Duodenal mucosa (tissue), 2 donors: ENCODE measurements around the gene SUGCT.

ENCODE experiments used
- H3K27ac ChIP-seq: one replicate; pipeline ENCODE4 v1.7.0; 2013; ENCODE audit warnings: low read depth, low read length
- H3K27me3 ChIP-seq, 2 donors: one replicate each; pipeline ENCODE4 v1.7.0; 2013; ENCODE audit warnings: low read length in 2 of 2, control low read depth in 1 of 2; ENCODE audit not compliant: insufficient read depth in 2 of 2, control insufficient read depth in 1 of 2
- H3K36me3 ChIP-seq, 2 donors: one replicate each; pipeline ENCODE4 v1.7.0; 2013; ENCODE audit warnings: low read length in 2 of 2, control low read depth in 1 of 2; ENCODE audit not compliant: insufficient read depth in 2 of 2, control insufficient read depth in 1 of 2
- H3K4me1 ChIP-seq, 2 donors: one replicate each; pipeline ENCODE4 v1.7.0; 2013; ENCODE audit warnings: low read length in 2 of 2, control low read depth in 1 of 2; ENCODE audit not compliant: insufficient read depth in 2 of 2, control insufficient read depth in 1 of 2
- H3K4me3 ChIP-seq, 2 donors: one replicate each; pipeline ENCODE4 v1.7.0; 2013; ENCODE audit warnings: low read length in 2 of 2, low read depth in 1 of 2
- H3K9ac ChIP-seq, 2 donors: one replicate each; pipeline ENCODE4 v1.7.0; 2013; ENCODE audit warnings: low read length in 2 of 2, low read depth in 1 of 2
- H3K9me3 ChIP-seq, 2 donors: one replicate each; pipeline ENCODE4 v1.7.0; 2013; ENCODE audit warnings: low read length in 2 of 2, control low read depth in 1 of 2; ENCODE audit not compliant: control insufficient read depth in 1 of 2

Gene SUGCT

DNA sequence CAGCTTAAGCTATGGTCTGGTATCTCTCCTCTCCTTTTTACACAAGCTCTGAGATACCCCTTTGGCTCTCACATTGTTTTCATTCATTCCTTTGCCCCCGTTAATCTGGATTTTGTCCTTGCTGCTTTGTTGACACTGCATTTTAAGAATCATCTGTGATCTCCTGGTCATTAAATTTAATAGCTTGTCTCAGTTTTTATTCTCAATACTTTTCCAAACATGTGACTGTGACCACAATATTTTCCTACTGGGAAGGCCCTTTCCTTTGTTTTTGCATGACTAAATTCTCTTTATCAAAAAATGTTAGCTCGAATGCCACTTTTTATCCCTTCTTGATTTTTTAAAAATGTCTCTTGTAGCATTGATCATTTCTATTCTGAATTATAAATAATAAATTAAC lies 171.2 kb downstream of the SUGCT start:
- no peak overlapping the region for H3K9ac ChIP-seq
- no peaks in the 10 kb centered on the region for H3K27me3 ChIP-seq
- H3K4me1 ChIP-seq: no peaks in the 10 kb centered on the region
- H3K9me3 ChIP-seq: no peaks in the 10 kb centered on the region
- H3K4me3 ChIP-seq: no peak overlapping the region
- no peaks in the 10 kb centered on the region for H3K36me3 ChIP-seq
- H3K27ac ChIP-seq: no peak overlapping the region

GRCh38 chr7:40306596-40306995 lies 171.8 kb downstream of the SUGCT start:
- no peaks in the 10 kb centered on the region for H3K9me3 ChIP-seq
- no peaks in the 10 kb centered on the region for H3K27me3 ChIP-seq
- H3K27ac ChIP-seq: no peak overlapping the region
- no peaks in the 10 kb centered on the region for H3K36me3 ChIP-seq
- H3K9ac ChIP-seq: no peak overlapping the region
- H3K4me3 ChIP-seq: no peak overlapping the region
- no peaks in the 10 kb centered on the region for H3K4me1 ChIP-seq

GRCh38 chr7:40310258-40310657 lies 175.5 kb downstream of the SUGCT start:
- no peaks in the 10 kb centered on the region for H3K4me1 ChIP-seq
- no peaks in the 10 kb centered on the region for H3K36me3 ChIP-seq
- H3K9me3 ChIP-seq: no peaks in the 10 kb centered on the region
- no peak overlapping the region for H3K27ac ChIP-seq
- H3K27me3 ChIP-seq: no peaks in the 10 kb centered on the region
- no peak overlapping the region for H3K9ac ChIP-seq
- no peak overlapping the region for H3K4me3 ChIP-seq

- Histone ChIP-seq H3K4me1 (no peaks in the 10 kb centered on the region), H3K36me3 (no peaks in the 10 kb centered on the region), H3K27me3 (no peaks in the 10 kb centered on the region), H3K27ac (no peak overlapping the region), H3K9ac (no peak overlapping the region), H3K9me3 (no peaks in the 10 kb centered on the region), H3K4me3 (no peak overlapping the region)
Measured at GRCh38 chr7:40311307-40311706, 176.5 kb downstream of the SUGCT start.

- no peak overlapping the region for H3K4me3 ChIP-seq
- H3K36me3 ChIP-seq: no peaks in the 10 kb centered on the region
- H3K9me3 ChIP-seq: no peaks in the 10 kb centered on the region
- H3K4me1 ChIP-seq: no peaks in the 10 kb centered on the region
- H3K27me3 ChIP-seq: no peaks in the 10 kb centered on the region
- H3K27ac ChIP-seq: no peak overlapping the region
- no peak overlapping the region for H3K9ac ChIP-seq
Measured at GRCh38 chr7:40315277-40315676, 180.5 kb downstream of the SUGCT start.

DNA sequence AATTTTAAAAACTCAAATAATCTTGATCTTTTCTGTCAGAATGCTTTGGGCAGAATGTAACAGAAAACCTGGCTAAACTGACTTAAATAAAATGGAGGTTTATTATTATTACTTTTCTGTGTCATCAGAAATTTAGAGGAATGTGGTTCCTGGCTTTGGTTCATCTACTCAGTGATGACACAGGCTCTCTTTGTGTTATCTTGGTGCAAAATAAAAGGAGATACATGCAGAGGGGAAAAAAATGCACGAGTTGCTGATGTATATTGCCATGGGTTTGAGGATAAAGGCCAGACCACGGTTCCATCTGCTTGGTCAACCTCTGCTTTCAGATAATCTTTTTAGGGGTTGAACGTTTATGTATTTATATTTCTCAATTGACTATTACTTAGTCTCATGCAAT lies 181.4 kb downstream of the SUGCT start:
- H3K36me3 ChIP-seq: no peaks in the 10 kb centered on the region
- H3K27me3 ChIP-seq: no peaks in the 10 kb centered on the region
- no peak overlapping the region for H3K9ac ChIP-seq

DNA sequence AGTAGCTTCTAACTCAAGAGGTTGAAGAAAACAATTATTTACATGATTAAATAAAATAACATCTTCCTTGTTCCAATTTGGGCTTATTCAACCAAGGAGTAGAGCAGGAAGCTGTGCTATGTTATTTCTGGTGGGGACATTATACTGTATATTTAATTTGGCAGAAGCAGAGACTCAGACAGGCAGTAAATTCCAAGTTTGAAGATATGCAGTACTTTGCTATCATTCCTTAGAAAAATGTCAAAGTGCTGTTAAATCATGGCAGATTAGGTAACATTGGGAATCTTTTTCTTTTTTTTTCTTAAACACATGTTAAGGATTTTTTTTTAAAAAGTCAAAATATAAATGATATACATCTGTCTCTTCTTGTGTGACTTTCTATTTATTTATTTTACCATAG lies 190.1 kb downstream of the SUGCT start:
- H3K27me3 ChIP-seq: no peaks in the 10 kb centered on the region

More for the DNA sequence above, 181.4 kb downstream of the SUGCT start:
- H3K9me3 ChIP-seq: no peaks in the 10 kb centered on the region
- H3K4me3 ChIP-seq: no peak overlapping the region
- H3K27ac ChIP-seq: no peak overlapping the region
- no peaks in the 10 kb centered on the region for H3K4me1 ChIP-seq

DNA sequence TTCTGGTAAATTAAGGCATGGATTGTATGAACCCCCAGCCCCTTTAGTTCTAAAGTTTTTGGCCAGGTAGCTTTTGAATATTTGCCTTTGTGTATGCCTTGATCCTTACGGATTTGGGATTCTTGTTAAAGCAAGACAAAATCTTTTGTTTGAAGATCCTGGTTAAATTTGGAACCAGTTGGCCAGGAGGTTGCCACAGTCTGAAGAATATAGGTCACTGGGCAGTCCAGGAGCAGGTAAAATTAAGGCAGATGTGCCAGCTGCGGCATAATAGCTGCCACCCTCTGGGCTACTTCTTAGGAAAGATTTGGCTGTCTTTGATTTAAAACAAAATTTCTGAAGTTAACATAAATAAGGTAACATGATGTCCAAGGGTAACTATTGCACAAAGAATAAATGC lies 192.3 kb downstream of the SUGCT start:
- Histone ChIP-seq H3K27ac (no peak overlapping the region), H3K27me3 (no peaks in the 10 kb centered on the region), H3K9ac (no peak overlapping the region), H3K4me3 (no peak overlapping the region), H3K4me1 (peaks cover 0 to 3% of the 10 kb centered on the region in 2 donors), H3K9me3 (no peaks in the 10 kb centered on the region), H3K36me3 (no peaks in the 10 kb centered on the region)

More for the DNA sequence above, 190.1 kb downstream of the SUGCT start:
- Histone ChIP-seq H3K9me3 (no peaks in the 10 kb centered on the region), H3K27ac (no peak overlapping the region), H3K4me1 (peaks cover 0 to 3% of the 10 kb centered on the region in 2 donors), H3K36me3 (no peaks in the 10 kb centered on the region), H3K9ac (no peak overlapping the region), H3K4me3 (no peak overlapping the region)

GRCh38 chr7:40327873-40328272 lies 193.1 kb downstream of the SUGCT start:
- Histone ChIP-seq H3K27me3 (no peaks in the 10 kb centered on the region), H3K9ac (no peak overlapping the region), H3K4me3 (no peak overlapping the region), H3K4me1 (peaks cover 0 to 3% of the 10 kb centered on the region in 2 donors), H3K36me3 (no peaks in the 10 kb centered on the region), H3K27ac (no peak overlapping the region), H3K9me3 (no peaks in the 10 kb centered on the region)

DNA sequence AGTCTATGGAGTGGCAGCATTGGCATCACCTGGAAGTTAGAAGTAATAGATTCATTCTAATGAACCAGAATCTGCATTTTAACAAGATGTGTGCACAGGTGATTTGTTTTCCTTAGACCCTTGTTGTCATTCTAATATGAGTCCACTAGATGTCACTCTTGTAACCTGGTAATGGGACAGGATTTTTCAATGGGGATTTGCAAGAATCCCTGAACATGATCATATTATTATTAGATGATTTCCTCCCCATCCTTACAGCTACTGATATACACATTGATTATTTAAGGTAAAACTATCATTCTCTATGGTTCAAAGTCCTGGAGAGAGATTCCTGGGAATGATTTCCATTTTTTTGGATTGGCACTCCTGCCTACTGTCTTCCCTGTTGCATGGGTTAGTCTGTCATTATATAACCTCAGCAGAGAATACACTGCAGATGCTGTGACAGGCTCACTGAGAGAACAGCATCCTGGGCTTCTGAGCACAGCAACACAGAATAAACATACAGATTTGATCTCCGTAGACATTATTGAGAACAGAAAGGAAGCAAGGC lies 194.9 kb downstream of the SUGCT start:
- Histone ChIP-seq H3K4me3 (no peak overlapping the region), H3K9ac (no peak overlapping the region), H3K4me1 (peaks cover 0 to 3% of the 10 kb centered on the region in 2 donors), H3K36me3 (no peaks in the 10 kb centered on the region), H3K27me3 (no peaks in the 10 kb centered on the region), H3K27ac (no peak overlapping the region), H3K9me3 (no peaks in the 10 kb centered on the region)

DNA sequence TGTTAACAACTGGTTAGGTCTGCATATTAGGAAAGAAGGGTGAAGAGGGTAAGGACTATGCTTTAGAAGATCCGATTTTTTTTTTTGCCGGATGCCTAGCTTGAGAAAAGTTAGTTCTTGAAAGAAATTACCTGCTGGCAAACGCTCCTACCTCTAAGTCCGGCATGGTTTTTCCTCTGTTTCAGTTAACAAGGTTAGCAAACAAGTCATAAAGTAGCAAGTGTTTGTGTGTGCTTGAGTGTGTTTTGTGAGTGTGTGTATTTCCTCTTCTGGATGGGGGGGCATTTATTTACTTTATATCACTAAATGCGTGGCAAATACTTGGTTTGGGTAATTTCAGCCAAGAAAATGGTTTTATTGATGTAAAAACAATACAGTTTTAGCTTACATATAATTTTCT lies 195.6 kb downstream of the SUGCT start:
- Histone ChIP-seq H3K36me3 (no peaks in the 10 kb centered on the region), H3K27me3 (no peaks in the 10 kb centered on the region), H3K4me1 (peaks cover 0 to 3% of the 10 kb centered on the region in 2 donors), H3K9me3 (no peaks in the 10 kb centered on the region), H3K4me3 (no peak overlapping the region), H3K27ac (no peak overlapping the region), H3K9ac (no peak overlapping the region)
